Lower leg skin (tissue), 3 donors: ENCODE results near the gene OXTR.

Experiments
- CTCF ChIP-seq, 3 donors: fragments of 450-650 bp; IDR thresholded peaks; one replicate each; pipeline ENCODE4 v1.5.1; 2016; ENCODE audit warnings: antibody characterized with exemption in 3 of 3, mild to moderate bottlenecking in 3 of 3, moderate library complexity in 2 of 3
- POLR2A ChIP-seq, 2 donors: fragments of 450-650 bp; IDR thresholded peaks; one replicate each; pipeline ENCODE4 v1.6.1; 2016 to 2017; ENCODE audit warnings: antibody characterized with exemption in 2 of 2, mild to moderate bottlenecking in 1 of 2, moderate library complexity in 1 of 2

GRCh38 chr3:8746780-8747345 lies 22.6 kb downstream of the OXTR start:
- TF ChIP-seq CTCF (IDR thresholded peaks at IDR 0.05) = no peak
- no peak for TF ChIP-seq POLR2A (IDR thresholded peaks at IDR 0.05)
